Cerebellar cortex (tissue), 1 donor: ENCODE data around the gene TBC1D9B.
A peak's percentile ranks its signal among the peaks of the same experiment; 100 is the strongest.
"Not testable (repeated sequence)": the region's sequence is repeated elsewhere in the genome, so short reads cannot be mapped to it uniquely, and the experiment has no call there.

ENCODE experiments used
- DNase-seq: peaks from one replicate; pipeline ENCODE4 v3.0.0-alpha.2; 2015; ENCODE audit warnings: low spot score

TBC1D9B gene

GRCh38 chr5:179837076-179838011 is 70.4 kb downstream of the TBC1D9B start:
- DNase-seq, result no peak

- DNase-seq, result no peak
Observed at GRCh38 chr5:179836225-179837019, 71.3 kb downstream of the TBC1D9B start.

- DNase-seq, result not testable (repeated sequence)
Observed at GRCh38 chr5:179834871-179835270, 72.8 kb downstream of the TBC1D9B start.

- no peak for DNase-seq
Observed at GRCh38 chr5:179834120-179834519, 73.6 kb downstream of the TBC1D9B start.

- no peak for DNase-seq
Observed at GRCh38 chr5:179833709-179834070, 74.0 kb downstream of the TBC1D9B start.

GRCh38 chr5:179833056-179833708 is 74.5 kb downstream of the TBC1D9B start:
- DNase-seq, result peak; percentile 85

- DNase-seq, result no peak
Observed at GRCh38 chr5:179832039-179832745, 75.5 kb downstream of the TBC1D9B start.

GRCh38 chr5:179830818-179831468 is 76.8 kb downstream of the TBC1D9B start:
- no peak for DNase-seq

- no peak for DNase-seq
Observed at GRCh38 chr5:179829732-179830435, 77.8 kb downstream of the TBC1D9B start.

- peak; percentile 73 for DNase-seq
Observed at GRCh38 chr5:179828756-179829421, 78.8 kb downstream of the TBC1D9B start.

- DNase-seq, result no peak
Observed at GRCh38 chr5:179827680-179828079, 80.0 kb downstream of the TBC1D9B start.

GRCh38 chr5:179825655-179826182 is 82.0 kb downstream of the TBC1D9B start:
- DNase-seq, result peak; percentile 87

GRCh38 chr5:179824745-179825112 is 83.0 kb downstream of the TBC1D9B start:
- no peak for DNase-seq

GRCh38 chr5:179823937-179824744 is 83.6 kb downstream of the TBC1D9B start:
- no peak for DNase-seq

- DNase-seq, result no peak
Observed at GRCh38 chr5:179822444-179822990, 85.2 kb downstream of the TBC1D9B start.

- no peak for DNase-seq
Observed at GRCh38 chr5:179822059-179822432, 85.7 kb downstream of the TBC1D9B start.

GRCh38 chr5:179821298-179822058 is 86.2 kb downstream of the TBC1D9B start:
- DNase-seq, result peak; percentile 91
